ENCODE measurements around the gene ADAM15. TPM values are rescaled to one million over a fixed set of nuclear protein-coding genes. Genes with fewer than 3 reads are reported as not detected.

Gene ADAM15
- total RNA-seq, 6 experiments from 2014 or later, result 16.2 to 33.9 (median 26.4) TPM

GRCh38 chr1:155086856-155087535 lies 35.9 kb downstream of the ADAM15 start:
- 68% methylated on average over 5 of the region's 8 CpGs for WGBS (ENCODE audit: insufficient coverage, low coverage, low lambda C conversion rate, missing lambda C conversion rate)
- Histone ChIP-seq H3K36me3 (no peaks in the 10 kb centered on the region), H3K4me3 (no peak overlapping the region), H3K9me3 (no peaks in the 10 kb centered on the region), H3K4me1 (peaks cover 0 to 34% (median 16%) of the 10 kb centered on the region in 4 donors), H3K27me3 (peaks cover 6 to 11% of the 10 kb centered on the region in 2 donors), H3K27ac (no peak overlapping the region)
- intact Hi-C loops (cut with DNase I), result no loop called here
- DNase-seq (no peak), ATAC-seq (no peak)
- no peak for TF ChIP-seq CTCF (IDR thresholded peaks at IDR 0.05)

GRCh38 chr1:155091071-155092051 lies 40.2 kb downstream of the ADAM15 start:
- peak; percentile 97 to 100 (median 98) for TF ChIP-seq CTCF (IDR thresholded peaks at IDR 0.05)
- no peak for TF ChIP-seq POLR2A (IDR thresholded peaks at IDR 0.05)
- DNase-seq (peak; percentile 82 to 88 (median 86)), ATAC-seq (peak; percentile 76 to 89 (median 88))
- Histone ChIP-seq H3K4me1 (peaks cover 0 to 25% (median 11%) of the 10 kb centered on the region in 4 donors), H3K27me3 (no peaks in the 10 kb centered on the region), H3K4me3 (peak overlapping the region; percentile 0 to 42 (median 28)), H3K27ac (peak overlapping the region; percentile 39 to 79 (median 57)), H3K9me3 (no peaks in the 10 kb centered on the region), H3K36me3 (no peaks in the 10 kb centered on the region)
- WGBS (ENCODE audit: insufficient coverage, low coverage, low lambda C conversion rate, missing lambda C conversion rate), result 36% methylated on average over 11 of the region's 29 CpGs
- intact Hi-C loops (cut with DNase I), result loop anchor here (5.0 kb wide), 1 partner anchor 76 kb away; no protein-coding TSS in a partner anchor

- Histone ChIP-seq H3K27me3 (no peaks in the 10 kb centered on the region), H3K27ac (peak overlapping the region in 1 of 3 donors; percentile 79), H3K36me3 (no peaks in the 10 kb centered on the region), H3K9me3 (no peaks in the 10 kb centered on the region), H3K4me3 (peak overlapping the region in 1 of 3 donors; percentile 42), H3K4me1 (peaks cover 0 to 25% (median 11%) of the 10 kb centered on the region in 4 donors)
- 66% methylated on average over 3 of the region's 6 CpGs for WGBS (ENCODE audit: insufficient coverage, low coverage, low lambda C conversion rate, missing lambda C conversion rate)
- no peak for TF ChIP-seq POLR2A (IDR thresholded peaks at IDR 0.05)
- TF ChIP-seq CTCF (IDR thresholded peaks at IDR 0.05), result no peak
- peak in 2 of 4 donors; percentile 2 to 21 for ATAC-seq
- intact Hi-C loops (cut with DNase I), result loop anchor here (5.0 kb wide), 1 partner anchor 75 kb away; no protein-coding TSS in a partner anchor
- DNase-seq, result no peak
Measured at GRCh38 chr1:155092131-155092530, 41.0 kb downstream of the ADAM15 start.

GRCh38 chr1:155092641-155093040 lies 41.5 kb downstream of the ADAM15 start:
- 97% methylated on average over 7 of the region's 12 CpGs for WGBS (ENCODE audit: insufficient coverage, low coverage, low lambda C conversion rate, missing lambda C conversion rate)
- DNase-seq, result no peak
- H3K36me3 ChIP-seq, result no peaks in the 10 kb centered on the region
- ATAC-seq, result no peak
- peaks cover 0 to 25% (median 11%) of the 10 kb centered on the region in 4 donors for H3K4me1 ChIP-seq
- H3K27me3 ChIP-seq, result no peaks in the 10 kb centered on the region
- H3K27ac ChIP-seq, result peak overlapping the region in 1 of 3 donors; percentile 21
- intact Hi-C loops (cut with DNase I), result loop anchor here (5.0 kb wide), 1 partner anchor 75 kb away; no protein-coding TSS in a partner anchor
- H3K4me3 ChIP-seq, result no peak overlapping the region
- TF ChIP-seq CTCF (IDR thresholded peaks at IDR 0.05), result no peak
- no peaks in the 10 kb centered on the region for H3K9me3 ChIP-seq

Measured in right lobe of liver (tissue), 6 donors.